Esophagus muscularis mucosa (tissue), 3 donors: ENCODE data around the gene DDX31.

Source experiments
- CTCF ChIP-seq, 3 experiments: fragments of 200-600 bp in 2 of 3; fragments of 450-650 bp in 1 of 3; sonication (generic) in 2 of 3; IDR thresholded peaks; one replicate each; pipeline ENCODE4 v1.5.1; 2017 to 2019; ENCODE audit warnings: antibody characterized with exemption in 3 of 3, mild to moderate bottlenecking in 2 of 3, moderate library complexity in 1 of 3
- POLR2A ChIP-seq: fragments of 450-650 bp; IDR thresholded peaks from one replicate; pipeline ENCODE4 v1.6.1; 2017; ENCODE audit warnings: antibody characterized with exemption, moderate library complexity, mild to moderate bottlenecking, low read depth
- POLR2AphosphoS5 ChIP-seq, 2 donors: sonication (generic); formaldehyde crosslinking; IDR thresholded peaks; one replicate each; pipeline ENCODE4 v1.6.1; 2017; ENCODE audit warnings: antibody characterized with exemption in 2 of 2

- TF ChIP-seq POLR2A = no peak
- no peak for TF ChIP-seq CTCF (IDR thresholded peaks at IDR 0.05)
- no peak for TF ChIP-seq POLR2AphosphoS5 (IDR thresholded peaks at IDR 0.05)
These were observed 18.5 kb downstream of the DDX31 start for GRCh38 chr9:132651259-132651658.
